Germinal center (tissue), 1 donor: ENCODE data around the gene DBN1.

Experiments
- DNase-seq: peaks from one replicate; pipeline ENCODE4 v3.0.0; 2012; ENCODE audit warnings: mixed read lengths, low spot score

Gene DBN1

DNA sequence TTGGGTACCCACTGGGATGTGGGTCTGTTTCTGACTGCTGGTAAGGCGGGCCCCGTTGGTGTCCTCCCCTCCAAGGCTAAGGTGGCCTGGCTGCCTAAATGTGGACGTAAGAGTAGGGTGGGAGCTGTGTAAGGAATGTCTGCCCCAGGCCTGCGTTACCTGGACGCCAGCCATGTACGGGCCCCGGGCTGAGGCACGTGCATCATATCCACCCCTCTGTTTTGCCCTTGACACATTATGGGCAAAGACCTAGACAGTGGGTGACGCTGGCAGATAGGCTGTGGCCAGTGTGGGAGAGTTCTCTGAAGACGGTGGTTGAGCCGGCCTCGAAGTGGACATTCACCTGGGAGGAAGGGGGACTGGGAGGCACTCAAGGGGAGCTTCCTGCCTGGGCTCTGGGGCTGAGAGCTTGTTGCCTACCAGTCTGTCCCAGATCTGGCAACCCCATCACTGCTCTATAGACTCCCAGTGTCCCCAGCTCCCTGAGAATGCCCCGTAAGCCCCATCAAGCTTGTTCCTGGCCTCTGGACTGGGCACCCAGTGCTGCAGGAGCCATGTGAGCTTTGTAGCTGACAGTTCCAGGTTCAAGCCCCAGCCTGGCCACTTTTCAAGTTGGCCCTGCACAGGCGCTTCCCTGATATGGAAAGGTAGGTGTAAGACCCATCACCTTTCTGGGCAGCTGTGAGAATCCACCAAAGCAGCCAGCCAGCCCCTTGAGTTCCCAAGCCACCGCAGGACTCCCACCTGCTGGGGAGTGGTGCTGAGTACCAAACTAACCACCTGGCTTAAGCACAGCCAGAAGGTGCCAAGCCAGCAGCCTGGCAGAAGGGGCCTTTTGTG lies 30.1 kb downstream of the DBN1 start:
- DNase-seq, result no peak

DNA sequence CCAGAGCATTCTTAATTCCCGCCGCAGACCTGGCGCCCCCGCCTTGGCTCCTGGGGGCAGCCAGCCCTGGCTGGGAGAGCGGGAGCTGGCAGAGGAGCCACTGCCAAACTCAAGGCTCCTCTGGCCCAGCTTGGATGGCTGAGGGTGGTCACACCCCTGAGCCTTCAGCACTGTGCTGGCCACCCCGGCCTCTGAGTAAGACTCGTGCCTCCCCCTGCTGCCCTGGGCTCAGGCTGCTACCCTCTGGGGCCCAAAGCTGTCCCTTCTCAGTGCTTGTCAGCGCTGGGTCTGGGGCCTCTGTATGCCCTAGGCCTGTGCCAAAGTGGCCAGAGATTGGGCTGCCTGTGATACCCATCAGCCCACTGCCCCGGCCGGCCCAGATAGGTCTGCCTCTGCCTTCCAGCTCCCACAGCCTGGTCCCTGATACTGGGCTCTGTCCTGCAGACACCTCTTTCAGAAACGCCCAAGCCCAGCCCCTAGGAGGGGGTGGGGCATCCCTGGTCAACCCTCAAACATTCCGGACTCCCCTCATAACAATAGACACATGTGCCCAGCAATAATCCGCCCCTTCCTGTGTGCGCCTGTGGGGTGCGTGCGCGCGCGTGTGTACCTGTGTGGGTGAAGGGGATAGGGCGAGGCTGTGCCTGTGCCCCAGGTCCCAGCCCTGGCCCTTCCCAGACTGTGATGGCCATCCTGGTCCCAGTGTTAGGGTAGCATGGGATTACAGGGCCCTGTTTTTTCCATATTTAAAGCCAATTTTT lies 31.2 kb downstream of the DBN1 start:
- DNase-seq, result no peak

DNA sequence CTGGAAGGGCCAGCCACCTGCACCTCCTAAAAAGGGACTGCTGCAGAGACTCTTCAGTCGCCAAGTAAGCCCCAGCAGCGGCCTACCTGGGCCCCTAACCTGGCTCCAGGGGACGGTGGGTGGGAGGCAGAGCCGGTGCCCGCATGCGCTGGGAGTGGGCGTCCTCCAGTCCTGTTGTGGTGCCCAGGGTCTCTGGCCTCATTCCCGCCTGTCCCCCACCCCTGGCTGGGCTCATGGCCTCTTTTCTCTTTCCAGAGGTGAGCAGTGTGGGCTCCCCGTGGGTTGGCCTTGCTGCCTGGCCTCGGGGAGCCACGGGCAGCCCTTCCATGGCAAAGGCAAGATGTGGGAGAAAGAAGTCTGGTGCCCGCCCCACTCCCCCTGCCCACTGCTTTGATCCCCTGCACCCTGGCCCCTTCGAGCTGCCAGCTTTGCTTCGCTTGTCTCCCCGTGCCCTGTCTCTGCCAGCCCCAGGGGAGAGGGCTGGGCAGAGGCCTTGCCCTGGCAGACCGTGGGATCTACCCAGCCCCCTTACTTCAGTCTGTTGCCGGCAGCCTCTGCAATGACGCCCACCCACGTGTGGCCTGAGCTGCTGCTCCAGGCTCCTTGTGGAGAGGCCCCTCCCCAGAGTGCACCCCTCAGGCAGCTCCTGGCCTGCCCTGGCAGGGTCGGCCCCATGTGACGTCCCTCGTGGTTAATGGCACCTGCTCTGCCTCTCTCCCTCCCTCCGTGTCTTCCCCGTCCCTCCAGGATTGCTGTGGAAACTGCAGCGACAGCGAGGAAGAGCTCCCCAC lies 32.2 kb downstream of the DBN1 start:
- no peak for DNase-seq

DNA sequence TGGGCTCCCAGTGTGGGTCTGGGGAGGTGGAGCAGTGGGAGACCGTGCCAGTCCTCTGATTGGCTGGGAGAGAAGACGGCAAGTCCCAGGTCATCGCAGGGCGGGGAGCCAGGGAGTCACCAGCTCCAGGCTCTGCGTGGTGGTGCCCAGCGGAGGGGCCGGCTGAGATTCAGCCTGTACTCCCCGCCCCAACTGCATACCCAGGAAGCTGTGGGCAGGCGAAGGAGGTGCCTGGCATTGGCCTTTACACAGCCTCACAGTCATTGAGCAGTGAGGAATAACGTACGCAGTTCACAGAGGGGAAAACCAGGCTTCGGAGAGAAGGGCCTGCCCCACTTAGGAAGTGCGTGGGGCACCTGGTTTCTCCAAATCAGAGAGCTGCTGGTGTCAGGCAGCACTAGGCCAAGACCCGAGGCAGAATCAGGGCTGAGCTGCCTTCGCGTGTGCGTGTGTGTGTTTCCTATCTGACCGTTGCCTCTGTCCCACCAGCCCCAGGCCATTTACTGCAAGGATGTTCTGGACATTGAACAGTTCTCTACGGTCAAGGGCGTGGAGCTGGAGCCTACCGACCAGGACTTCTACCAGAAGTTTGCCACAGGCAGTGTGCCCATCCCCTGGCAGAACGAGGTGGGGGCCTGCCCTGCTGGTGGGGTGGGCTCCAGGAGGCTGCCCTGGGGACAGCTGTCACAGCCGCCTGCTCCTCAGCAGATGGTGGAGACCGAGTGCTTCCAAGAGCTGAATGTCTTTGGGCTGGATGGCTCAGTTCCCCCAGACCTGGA lies 33.0 kb downstream of the DBN1 start:
- DNase-seq, result no peak

DNA sequence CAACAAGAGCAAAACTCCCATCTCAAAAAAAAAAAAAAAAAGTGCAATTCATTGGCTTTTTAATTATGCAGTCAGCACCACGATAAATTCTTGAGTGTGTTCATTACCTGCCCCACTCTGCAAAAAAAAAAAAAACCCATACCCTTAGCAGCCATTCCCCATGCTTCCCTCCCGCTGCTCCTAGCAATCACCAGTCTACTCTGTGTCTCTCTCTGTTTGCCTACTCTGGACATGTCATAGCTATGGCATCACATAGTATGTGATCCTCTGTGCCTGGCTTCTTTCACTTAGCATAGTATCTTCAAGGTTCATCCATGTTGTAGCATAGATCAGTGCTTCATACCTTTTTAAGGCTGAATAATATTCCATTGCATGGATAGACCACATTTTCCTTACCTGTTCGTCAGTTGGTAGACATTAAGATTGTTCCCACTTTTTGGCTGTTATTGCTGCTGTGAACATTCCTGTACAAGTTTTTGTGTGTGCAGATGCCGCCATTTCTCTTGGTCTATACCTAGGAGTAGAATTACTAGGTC lies 33.8 kb downstream of the DBN1 start:
- no peak for DNase-seq

DNA sequence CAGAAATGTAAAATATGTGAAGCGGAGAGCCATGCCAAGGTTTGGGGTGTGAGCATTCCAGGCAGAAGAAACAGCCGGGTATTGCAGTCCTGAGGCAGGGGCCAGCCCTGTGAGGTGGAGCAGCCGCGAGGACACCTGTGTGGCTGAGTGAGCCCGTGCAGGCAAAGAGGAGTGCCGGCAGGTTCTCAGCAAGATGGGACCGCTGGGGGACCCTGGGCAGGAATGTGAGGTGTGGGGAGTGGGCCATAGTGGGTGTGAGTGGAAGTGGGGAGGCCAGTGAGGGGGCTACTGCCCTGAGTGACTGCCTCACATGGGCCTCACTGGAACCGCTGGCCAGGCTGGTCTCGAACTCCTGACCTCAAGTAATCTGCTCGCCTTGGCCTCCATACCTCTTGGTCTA lies 35.0 kb downstream of the DBN1 start:
- no peak for DNase-seq

DNA sequence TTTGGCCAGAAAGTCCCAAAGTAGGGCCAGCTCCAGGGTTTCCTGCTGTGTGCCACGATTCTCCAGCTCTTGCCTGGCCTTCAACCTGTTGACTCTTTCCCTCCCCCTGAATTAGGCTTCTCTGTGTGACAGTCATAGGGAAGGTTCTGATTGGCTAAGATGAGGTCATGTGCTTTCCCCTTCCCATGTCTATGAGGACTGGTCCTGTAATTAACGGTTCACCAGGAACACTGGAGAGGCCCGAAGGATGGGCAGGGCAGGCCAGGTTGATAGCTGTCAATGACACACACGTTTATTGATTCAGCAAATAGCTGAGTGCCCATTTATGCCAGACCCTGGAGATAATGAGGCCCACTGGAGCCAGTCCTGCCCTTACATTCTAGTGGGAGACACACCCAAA lies 35.8 kb downstream of the DBN1 start:
- DNase-seq, result no peak

DNA sequence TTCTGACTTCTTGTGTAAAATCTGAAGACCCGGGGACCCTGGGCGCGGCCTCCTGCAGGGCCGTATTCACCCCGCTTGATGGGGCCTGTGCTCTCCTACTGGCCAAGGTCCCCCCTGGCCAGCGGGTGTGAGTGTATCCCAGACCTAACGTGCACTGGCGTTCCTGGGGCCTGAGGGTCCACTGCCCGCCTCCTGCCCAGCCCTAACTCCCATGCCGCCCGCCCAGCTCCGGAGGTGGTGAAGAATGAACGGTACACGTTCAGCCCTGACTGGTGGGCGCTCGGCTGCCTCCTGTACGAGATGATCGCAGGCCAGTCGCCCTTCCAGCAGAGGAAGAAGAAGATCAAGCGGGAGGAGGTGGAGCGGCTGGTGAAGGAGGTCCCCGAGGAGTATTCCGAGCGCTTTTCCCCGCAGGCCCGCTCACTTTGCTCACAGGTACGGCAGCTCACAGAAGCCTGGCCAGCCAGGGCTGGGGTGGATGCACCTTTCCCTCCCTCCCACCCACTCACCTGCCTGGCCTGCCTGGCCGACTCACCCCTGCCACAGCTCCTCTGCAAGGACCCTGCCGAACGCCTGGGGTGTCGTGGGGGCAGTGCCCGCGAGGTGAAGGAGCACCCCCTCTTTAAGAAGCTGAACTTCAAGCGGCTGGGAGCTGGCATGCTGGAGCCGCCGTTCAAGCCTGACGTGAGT lies 37.4 kb downstream of the DBN1 start:
- DNase-seq, result no peak

DNA sequence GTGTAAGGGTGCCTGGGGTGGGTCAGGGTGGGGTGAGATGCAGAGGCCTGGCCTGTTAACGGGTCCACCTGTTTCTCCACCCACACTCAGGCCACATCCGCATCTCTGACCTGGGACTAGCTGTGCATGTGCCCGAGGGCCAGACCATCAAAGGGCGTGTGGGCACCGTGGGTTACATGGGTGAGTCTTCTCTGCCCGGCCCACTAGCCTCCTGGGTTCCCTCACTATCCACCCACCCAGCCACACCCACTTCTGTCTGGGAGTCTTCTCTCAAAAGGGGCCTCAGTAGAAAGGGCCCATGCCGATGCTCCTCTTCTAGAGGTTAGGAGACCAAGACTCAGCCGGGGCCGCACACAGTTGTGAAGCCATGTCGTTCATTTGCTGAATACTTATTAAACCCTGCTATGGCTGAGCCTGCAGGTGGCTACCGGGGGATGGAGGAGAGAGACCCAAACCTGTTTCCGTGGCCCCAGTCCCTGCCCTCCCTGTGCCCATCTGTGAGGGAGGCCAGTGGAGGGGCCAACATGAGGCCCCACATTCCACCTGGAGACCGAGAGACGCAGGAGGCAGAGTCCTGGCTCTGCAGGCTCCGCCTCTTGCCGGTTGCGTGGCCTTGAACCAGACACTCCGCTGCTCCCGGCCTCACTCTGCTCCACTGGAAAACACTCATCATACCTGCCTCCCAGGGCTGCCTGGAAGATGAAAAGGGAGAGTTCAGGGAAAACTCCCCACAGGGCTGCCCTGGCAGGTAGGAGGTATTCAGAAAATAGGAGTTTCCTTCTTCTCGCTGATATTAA lies 38.3 kb downstream of the DBN1 start:
- no peak for DNase-seq

DNA sequence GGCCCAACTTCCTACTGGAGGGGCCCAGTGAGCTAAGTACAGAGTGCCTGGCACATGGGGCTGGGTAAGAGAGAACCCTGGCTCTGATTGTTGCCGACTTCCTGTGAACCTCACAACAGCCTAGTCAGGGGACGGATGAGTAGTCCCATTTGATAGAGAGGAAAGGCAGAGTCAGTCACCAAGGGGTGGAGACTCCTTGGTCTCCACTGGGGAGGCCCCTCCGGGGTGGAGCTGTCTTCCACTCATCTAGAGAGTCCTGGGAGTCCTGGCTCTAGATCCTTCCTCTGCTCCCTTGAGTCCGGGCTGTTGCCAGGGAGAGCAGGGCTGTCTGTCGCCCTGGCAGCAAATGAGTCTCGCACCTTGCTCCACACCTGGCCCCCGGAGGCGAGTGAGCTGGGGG lies 39.0 kb downstream of the DBN1 start:
- DNase-seq, result no peak

DNA sequence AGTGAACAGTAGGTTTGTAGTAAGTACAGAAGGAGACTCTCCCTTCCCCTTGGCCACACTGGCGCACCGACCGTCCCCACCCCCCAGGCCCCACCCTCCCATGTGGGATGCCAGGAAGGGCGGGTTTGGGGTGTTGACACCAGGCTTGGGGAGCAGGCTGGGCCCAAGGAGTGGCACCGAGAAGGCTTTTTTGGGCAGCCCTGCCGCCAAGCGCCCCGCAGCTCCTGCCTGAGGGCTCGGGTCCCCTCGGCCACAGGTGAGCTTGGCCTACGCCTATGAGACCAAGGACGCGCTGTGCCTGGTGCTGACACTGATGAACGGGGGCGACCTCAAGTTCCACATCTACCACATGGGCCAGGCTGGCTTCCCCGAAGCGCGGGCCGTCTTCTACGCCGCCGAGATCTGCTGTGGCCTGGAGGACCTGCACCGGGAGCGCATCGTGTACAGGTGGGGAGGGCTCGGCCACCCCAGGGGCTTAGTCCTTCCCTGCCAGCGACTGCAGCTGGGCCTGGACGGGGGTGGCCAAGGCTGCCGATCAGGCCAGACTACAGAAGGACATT lies 39.7 kb downstream of the DBN1 start:
- DNase-seq, result no peak

DNA sequence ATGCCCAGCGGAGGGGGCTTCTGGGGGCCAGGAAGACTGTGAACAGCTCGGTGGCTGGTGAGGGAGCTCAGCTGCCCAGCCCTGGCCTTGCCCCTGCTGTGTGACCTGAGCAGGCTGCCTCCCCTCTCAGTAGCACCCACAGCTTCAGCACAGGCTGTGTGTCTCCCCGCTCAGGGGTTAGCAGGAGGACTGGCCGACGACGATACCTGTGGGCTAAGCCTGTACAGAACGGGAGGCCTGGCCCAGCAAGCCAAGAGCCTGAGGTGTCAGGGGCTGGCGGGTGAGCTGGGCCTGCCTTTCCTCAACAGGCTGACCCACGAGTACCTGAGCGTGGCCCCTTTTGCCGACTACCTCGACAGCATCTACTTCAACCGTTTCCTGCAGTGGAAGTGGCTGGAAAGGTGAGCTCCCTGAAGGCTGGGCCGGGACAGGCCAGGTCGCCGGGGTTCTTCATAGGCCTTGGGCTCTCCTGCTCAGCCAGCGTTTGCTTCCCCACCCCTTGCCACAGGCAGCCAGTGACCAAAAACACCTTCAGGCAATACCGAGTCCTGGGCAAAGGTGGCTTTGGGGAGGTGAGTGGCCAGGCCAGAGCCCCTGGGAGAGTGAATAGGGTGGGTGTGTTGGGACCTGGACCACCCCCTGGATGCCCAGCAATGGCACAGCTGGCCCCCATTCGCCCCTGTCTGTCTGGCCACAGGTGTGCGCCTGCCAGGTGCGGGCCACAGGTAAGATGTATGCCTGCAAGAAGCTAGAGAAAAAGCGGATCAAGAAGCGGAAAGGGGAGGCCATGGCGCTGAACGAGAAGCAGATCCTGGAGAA lies 40.4 kb downstream of the DBN1 start:
- DNase-seq, result no peak

DNA sequence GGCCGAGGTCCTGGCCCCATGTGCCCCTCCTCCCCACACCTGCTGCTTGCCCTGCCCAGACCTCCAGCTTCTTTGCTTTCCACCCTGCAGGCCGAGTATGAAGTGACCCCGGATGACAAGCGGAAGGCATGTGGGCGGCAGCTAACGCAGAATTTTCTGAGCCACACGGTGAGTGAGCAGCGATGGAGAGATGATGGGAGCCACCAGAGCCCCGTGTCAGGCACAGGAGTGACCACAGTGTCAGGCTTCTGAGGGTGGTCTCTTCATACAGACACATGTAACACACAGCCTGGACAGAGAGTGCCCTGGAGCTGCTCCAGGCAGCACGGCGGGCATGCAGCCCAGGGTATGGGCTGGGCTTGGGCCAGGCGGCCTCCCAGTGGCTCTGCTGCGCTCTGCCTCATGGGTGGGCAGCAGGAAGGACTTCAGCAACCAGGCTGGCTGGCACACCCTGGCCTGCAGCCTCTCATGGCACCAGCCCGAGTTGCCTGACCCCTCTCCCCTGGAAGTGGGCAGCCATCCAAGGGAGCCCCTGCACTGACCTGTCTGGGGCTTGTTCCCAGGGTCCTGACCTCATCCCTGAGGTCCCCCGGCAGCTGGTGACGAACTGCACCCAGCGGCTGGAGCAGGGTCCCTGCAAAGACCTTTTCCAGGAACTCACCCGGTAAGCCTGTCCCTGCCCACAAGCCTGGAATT lies 41.1 kb downstream of the DBN1 start:
- DNase-seq, result no peak

DNA sequence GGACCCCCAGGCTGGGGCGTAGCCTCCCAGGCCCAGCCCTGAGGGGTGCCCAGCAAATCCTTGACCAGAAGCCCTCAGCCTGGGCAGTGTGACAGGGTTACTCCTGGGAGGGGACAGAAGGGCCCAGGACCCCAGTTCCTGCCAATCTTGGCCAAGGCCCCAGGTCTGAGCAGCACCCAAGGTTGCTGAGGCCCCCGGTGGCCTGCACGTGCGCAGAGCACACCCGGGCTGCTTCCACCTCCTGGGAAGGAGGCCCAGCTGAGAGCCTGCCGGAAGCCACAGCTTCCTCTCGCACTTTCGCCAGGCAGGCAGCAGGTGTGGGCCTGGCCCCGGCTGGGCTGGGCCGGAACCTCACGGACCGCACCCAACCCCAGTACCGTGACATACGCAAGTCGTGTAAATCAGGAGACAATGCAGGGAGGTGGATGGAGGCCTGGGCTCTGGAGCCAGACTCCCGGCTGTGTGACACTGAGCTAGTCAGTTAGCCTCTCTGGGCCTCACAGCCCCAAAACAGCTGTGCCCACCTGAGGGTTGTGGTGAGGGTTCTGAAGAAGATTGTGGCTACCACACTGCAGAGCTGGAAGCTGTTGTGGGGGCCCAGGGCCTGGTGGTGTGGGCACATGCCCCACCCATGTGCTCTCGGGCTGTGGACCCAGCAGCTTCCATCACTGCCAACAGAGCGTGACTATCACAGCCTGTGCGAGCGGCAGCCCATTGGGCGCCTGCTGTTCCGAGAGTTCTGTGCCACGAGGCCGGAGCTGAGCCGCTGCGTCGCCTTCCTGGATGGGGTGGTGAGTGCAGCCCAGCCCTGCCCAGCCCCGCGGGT lies 41.9 kb downstream of the DBN1 start:
- peak; percentile 78 for DNase-seq

DNA sequence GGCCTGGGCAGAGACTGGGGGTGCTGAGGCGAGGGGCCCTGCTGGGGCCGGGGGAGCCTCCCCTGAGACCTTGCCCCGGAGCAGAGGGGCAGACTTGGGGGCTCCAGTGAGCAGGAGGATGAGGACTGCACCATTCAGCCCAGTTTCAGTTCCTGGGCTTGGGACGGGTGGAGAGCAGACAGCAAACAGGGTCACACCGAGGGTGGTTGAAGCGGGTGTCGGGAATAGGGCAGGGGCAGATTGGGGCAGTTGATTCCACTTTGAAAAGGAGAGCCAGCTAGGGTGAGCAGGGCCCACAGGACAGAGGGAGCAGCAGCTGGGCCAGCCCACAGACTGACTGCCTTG lies 42.5 kb downstream of the DBN1 start:
- DNase-seq, result peak; percentile 42

DNA sequence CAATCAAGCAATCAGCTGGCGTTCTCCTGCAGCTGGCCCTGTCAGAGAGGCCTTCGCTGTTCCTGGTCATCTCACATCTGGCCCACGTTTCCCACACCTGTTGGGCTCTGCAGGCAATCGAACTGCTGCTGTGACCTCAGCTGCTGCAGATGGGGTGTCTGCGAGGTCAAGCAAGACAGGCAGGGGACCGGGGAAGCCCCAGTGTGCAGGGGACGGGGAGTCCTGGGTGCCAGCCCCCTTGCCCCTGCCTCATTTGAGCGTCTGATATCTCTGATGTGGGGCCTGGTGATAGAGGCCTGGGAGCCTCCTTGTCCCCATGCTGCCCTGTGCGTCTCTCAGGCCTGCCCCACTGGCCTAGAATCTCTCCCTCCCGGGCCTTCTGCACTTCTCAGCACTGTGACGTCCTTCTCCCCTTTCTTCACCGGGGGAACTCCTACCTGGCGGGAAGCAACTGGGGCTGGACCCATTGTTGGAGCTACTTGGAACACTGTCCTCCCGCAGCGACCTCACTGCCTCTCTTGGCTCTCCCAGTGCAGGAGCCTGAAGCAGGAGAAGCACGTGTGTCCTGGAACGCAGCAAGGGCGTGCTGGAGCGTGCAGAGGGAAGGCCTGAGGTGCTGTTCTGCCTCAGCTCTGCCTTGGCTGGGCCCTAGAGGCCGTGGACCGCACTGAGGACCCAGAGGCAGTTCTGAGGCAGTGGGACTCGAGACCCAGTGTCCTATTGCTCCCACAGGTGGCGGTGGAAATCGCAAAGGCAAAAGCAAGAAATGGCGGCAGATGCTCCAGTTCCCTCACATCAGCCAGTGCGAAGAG lies 43.1 kb downstream of the DBN1 start:
- no peak for DNase-seq
